HepG2 (cell line): Measurements from ENCODE around the gene HLA-DMB.

Source experiments
- EP300 ChIP-seq, 3 experiments: sonication (generic) in 1 of 3; formaldehyde crosslinking in 1 of 3; IDR thresholded peaks; 2 replicates each; pipeline versions ENCODE4 v1.5.1 to v1.6.1; 2011 to 2020; ENCODE audit warnings: low read depth in 2 of 3, low read length in 2 of 3, borderline replicate concordance in 1 of 3, improper control_type of control experiment in 1 of 3, mild to moderate bottlenecking in 1 of 3, missing genetic modification reagents in 1 of 3, moderate library complexity in 1 of 3
- TF ChIP-seq, protein P1 (sequence below): sonication (generic); formaldehyde crosslinking; IDR thresholded peaks from 2 replicates; pipeline ENCODE4 v1.5.0; 2020; ENCODE audit warnings: mild to moderate bottlenecking, missing genetic modification reagents, moderate library complexity

DNA sequence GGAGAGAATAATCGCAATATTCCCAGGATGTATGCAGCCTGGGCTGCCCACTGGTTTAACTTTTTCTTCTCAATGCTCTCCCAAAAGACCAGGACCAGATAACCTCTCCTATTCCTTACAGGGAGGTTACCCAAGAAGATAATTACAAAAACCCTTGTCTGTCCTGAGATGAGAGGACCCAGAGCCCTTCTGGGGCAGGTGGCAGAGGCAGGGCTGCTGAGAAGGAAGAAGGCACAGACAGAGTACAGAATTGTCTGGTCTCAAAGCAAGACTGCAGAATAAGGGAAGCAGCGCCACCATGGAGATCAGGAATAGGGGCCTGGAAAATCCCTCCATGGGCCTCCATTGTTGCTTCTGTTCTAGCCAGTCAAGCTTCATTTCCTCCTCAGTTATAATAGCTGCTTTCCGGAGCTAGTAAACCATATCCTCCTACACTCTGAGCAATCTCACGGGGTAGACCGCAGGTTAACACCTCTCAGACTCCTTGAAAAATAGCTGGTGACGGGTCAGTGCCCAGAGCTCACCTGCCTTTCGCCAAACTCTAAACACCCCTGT lies 463 bp upstream of the HLA-DMB start:
- TF ChIP-seq EP300 (IDR thresholded peaks at IDR 0.05; ENCODE audit: low read depth in 2 of 2, low read length in 2 of 2) (no peak), EP300 (CRISPR knock-in tag; IDR thresholded peaks at IDR 0.05; ENCODE audit: borderline replicate concordance) (no peak)
- TF ChIP-seq, protein P1, sequence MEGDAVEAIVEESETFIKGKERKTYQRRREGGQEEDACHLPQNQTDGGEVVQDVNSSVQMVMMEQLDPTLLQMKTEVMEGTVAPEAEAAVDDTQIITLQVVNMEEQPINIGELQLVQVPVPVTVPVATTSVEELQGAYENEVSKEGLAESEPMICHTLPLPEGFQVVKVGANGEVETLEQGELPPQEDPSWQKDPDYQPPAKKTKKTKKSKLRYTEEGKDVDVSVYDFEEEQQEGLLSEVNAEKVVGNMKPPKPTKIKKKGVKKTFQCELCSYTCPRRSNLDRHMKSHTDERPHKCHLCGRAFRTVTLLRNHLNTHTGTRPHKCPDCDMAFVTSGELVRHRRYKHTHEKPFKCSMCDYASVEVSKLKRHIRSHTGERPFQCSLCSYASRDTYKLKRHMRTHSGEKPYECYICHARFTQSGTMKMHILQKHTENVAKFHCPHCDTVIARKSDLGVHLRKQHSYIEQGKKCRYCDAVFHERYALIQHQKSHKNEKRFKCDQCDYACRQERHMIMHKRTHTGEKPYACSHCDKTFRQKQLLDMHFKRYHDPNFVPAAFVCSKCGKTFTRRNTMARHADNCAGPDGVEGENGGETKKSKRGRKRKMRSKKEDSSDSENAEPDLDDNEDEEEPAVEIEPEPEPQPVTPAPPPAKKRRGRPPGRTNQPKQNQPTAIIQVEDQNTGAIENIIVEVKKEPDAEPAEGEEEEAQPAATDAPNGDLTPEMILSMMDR, result no peak
